Putamen (tissue), 1 donor: ENCODE data around the gene APELA.
"Not testable (repeated sequence)": the region's sequence is repeated elsewhere in the genome, so short reads cannot be mapped to it uniquely, and the experiment has no call there.

Source experiments
- DNase-seq: peaks from one replicate; pipeline ENCODE4 v3.0.0-alpha.2; 2016; ENCODE audit warnings: low spot score

The APELA gene

DNA sequence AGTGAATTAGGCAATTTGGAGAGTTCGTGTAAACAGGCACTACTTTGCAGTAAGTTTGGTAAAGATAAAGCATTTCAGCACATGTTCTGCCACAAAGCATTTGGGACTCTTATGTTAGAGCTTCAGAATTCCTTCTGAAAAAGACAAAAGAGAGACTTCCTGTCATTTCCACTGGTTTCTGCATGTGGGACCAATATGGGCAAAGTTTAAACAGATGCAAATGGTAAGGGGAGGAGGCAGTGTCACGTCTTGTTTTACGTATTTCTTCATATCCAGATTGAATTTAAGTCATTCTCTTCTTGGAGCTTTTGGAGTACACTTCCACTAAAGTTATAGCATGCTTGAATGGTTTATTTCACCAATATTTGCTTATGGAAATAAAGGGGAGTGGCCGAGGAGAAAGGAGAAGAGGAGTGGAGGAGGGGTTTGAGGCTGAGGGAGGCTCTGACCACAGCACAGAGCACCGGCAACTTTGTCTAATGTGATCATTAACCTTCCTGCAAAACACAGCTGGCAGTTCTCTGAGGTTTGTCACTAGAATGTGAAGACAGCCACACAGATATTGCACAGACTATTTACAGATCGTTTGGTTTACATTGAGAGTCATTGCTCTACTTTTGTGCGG, at the start of gene APELA:
APELA (plus strand) TSS at position 479 of the 625 bp plus-strand sequence. CDS start 154 bp downstream, outside the sequence.
- no peak for DNase-seq

DNA sequence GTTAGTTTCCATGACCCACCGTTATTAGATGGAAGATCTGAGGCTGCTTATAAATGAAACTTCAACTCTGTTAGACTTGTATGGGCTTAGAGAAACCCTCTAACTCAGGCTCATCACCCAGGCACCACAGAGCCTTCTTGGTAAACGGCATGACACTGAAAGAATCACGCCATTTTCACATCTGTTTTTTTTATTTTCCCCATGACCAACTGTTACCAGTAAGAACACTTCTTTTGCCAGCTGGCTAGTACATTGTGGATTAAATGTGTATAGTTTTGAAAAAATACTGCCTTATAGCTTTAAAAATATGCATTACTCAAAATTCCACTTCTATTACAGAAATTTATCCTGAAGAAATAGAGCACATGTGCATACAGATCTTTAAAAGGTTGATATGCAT, 48.0 kb upstream of the APELA start:
- no peak for DNase-seq

DNA sequence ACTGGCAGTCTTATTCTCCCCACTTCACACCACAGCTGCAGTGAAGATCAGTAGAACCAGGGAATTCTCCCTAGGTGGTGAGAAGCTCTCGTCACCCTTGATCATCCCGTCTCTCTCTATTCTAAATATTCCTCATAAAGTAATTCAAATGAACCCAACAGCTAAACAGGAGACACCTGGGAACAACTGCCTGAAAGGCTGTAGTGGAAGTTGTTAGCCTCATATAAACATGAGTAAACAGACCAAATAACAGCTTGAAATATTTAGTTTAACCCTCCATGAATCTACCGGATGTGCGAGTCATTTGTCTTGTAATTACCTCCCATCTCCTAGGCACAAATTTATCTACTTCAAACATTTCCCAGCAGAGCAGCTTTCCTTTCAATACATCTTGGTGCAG, 30.4 kb upstream of the APELA start:
- no peak for DNase-seq

DNA sequence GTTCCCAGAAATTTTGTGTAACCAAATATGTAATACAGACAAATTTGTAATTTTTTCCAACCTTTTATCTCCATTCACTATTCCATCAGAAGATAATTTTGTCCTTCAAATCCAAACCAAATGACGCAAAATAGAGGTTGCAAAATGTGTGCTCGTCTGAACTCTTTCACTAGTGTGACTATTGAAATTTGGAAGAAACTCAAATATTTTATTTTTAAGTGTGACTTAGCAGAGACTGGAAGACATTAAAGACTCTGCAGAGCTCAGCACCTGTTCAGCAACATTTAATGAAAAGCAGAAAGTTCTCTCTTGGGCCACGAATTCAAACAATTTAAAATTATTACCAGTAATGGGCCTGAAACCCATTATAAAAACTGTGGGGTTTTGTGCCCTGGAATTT, 30.0 kb upstream of the APELA start:
- DNase-seq, result no peak

GRCh38 chr4:164847967-164848649, 28.9 kb upstream of the APELA start:
- DNase-seq, result no peak

- no peak for DNase-seq
Measured at GRCh38 chr4:164856396-164856795, 20.6 kb upstream of the APELA start.

DNA sequence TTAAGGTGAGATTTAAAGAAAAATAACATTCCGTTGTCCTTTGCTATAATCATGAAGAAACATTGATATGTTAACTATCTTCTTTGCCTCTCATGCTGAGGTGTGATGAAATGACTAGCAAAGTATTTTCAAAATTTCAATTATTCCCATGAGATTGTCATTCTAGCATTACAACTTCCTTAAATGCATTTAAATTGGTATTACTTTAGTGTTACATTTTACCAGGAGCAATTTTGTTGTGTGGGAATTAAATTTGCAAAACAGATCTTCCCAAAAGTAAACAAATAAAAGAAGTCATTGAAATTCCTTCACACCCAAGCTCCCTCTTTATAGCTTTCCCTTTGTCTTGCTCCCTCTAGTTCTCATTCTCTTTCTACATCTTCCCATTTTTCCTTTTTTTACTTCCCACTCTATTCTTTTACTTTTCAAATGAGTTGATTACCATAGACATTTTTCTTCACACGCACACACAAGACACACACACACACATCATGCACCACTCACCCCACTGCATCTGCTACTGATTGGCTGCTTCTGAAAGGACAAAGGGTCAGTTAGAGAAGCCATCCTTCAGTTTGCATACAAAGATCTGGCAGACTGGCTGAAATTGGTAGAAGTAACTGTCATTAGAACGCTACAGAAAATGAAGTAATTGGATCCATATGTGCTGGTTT, 10.0 kb upstream of the APELA start:
- no peak for DNase-seq

GRCh38 chr4:164871673-164872072, 5.3 kb upstream of the APELA start:
- DNase-seq, result no peak

- no peak for DNase-seq
Measured at GRCh38 chr4:164872481-164872880, 4.5 kb upstream of the APELA start.

DNA sequence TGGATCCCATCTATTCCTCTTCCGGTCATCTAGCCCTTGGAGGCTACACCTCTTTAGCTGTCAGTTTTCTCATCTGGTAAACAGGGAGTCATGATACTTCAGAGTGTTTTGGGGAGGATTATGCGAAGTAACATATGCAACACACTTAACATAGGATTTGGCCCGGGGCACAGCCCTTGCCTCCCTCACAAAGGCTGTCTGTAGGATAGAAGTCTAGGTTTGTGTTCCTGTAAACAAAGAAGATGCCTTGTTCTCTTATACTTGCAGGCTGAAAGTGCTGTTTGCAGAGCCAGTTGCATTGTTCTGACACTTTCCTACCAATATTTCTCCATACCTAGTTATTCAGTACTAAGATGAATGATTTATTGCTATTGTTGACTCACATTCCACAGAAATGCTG, 2.2 kb upstream of the APELA start:
- no peak for DNase-seq

- no peak for DNase-seq
Measured at GRCh38 chr4:164880489-164881262, 3.7 kb downstream of the APELA start.

GRCh38 chr4:164888096-164888715, 11.2 kb downstream of the APELA start:
- DNase-seq, result no peak

- DNase-seq, result no peak
Measured at GRCh38 chr4:164890691-164891090, 13.7 kb downstream of the APELA start.

DNA sequence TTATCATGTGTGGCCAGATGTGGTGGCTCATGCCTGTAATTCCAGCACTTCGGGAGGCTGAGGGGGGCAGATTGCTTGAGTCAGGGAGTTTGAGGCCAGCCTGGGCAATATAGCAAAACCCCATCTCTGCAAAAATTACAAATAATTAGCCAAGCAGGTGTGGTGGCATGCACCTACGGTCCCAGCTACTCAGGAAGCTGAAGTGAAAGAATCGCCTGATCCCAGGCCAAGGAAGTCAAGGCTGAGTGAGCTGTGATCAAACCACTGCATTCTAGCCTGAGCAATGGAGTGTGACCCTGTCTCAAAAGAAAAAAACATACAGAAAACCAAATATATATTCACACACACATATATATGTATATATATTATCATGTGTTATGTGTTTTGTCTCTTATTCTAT, 15.0 kb downstream of the APELA start:
- DNase-seq, result no peak

GRCh38 chr4:164894702-164895101, 17.7 kb downstream of the APELA start:
- DNase-seq, result no peak

- DNase-seq, result no peak
Measured at GRCh38 chr4:164902608-164903007, 25.6 kb downstream of the APELA start.

DNA sequence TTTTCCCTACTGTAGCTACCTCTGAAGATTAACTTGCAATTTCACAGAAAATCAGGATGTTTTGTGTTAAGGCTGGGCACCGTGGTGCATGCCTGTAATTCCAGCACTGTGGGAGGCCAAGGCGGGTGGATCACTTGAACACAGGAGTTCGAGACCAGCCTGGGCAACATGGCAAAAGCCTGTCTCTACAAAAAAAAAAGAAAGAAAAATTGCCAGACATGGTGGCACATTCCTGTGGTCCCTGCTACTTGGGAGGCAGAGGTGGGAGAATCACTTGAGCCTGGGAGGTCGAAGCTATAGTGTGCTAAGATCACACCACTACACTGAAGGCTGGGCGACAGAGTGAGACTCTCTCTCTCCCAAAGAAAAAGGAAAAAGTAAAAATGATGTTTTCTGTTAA, 27.4 kb downstream of the APELA start:
- DNase-seq, result no peak

DNA sequence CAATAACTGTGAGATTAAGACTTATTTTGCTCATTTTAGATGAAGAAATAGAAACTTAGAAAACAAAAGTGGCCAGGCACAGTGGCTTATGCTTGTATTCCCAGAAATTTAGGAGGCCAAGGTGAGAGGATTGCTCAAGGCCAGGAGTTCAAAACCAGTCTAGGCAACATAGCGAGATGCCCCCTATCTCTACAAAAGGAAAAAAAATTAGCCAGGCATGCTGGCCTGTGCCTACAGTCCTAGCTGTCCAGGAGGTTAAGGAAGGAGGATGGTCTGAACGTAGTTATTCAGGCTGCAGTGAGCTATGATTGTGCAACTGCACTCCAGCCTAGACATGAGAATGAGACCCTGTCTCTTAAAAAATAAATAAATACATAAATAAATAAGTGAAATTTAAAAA, 28.0 kb downstream of the APELA start:
- DNase-seq, result no peak

GRCh38 chr4:164906368-164906767, 29.4 kb downstream of the APELA start:
- no peak for DNase-seq

DNA sequence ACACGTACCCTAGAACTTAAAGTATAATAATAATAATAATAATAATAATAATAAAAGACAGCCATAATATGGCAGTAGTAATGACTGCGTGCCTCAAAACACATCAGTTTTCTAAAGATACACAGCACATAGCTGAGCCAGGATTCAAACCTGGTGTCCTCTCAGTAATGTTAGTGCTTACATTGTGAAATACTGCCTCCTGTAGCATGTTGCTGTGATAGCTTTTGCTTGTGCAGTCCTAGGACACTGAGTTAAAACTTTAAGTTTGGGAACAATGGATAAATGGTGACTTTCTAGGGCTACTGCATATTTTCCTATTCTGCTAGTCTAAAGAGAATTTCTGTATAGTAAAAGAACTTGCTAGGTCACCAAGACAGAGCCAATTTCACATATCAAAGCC, 36.5 kb downstream of the APELA start:
- not testable (repeated sequence) for DNase-seq

- DNase-seq, result no peak
Measured at GRCh38 chr4:164918956-164919355, 42.0 kb downstream of the APELA start.

- no peak for DNase-seq
Measured at GRCh38 chr4:164924670-164925238, 47.8 kb downstream of the APELA start.
